Measurements from ENCODE around the gene SULT2A1. TPM values are rescaled to one million over a fixed set of nuclear protein-coding genes. Genes with fewer than 3 reads are reported as not detected.

The SULT2A1 gene
- total and polyA plus RNA-seq, 2 of the 4 experiments (the other 2 are of a cell fraction), result not detected

GRCh38 chr19:47824396-47824795 lies 61.7 kb downstream of the SULT2A1 start:
- H2AFZ ChIP-seq (replicated peaks; ENCODE audit: low read length, poor library complexity), result no peak overlapping the region
- no peak overlapping the region for H2AK9ac ChIP-seq (replicated peaks; ENCODE audit: low read depth, low read length, poor library complexity)
- BruUV-seq (replicated peaks), result no TSS peak
- H3K36me3 ChIP-seq (ENCODE audit: control insufficient read depth, insufficient read depth, low read length), result no peaks in the 10 kb centered on the region
- dilution Hi-C loops (cut with HindIII; ENCODE audit: low sequenced_read_pairs, unreplicated experiment) (no loop called here), in situ Hi-C loops (cut with MboI; ENCODE audit: low sequenced_read_pairs) (no loop called here), intact Hi-C loops (cut with micrococcal nuclease) (no loop called here)
- no peak overlapping the region for H3K23ac ChIP-seq (ENCODE audit: low read depth, low read length)
- ChIA-PET CTCF (no interaction called here), POLR2A (ENCODE audit: unreplicated experiment) (no interaction called here)
- no peak overlapping the region for H4K5ac ChIP-seq (ENCODE audit: low read depth, low read length)
- TF ChIP-seq POLR2A (IDR thresholded peaks at IDR 0.05; ENCODE audit: low read depth, low read length), result no peak
- no peak for TF ChIP-seq CHD1 (IDR thresholded peaks at IDR 0.05; ENCODE audit: low read depth, low read length)
- TF ChIP-seq SMC3 (IDR thresholded peaks at IDR 0.05; ENCODE audit: low read depth, low read length), result no peak
- TF ChIP-seq CEBPB (IDR thresholded peaks at IDR 0.05; ENCODE audit: low read depth, low read length), result no peak
- no peak for TF ChIP-seq MAZ (IDR thresholded peaks at IDR 0.05; ENCODE audit: borderline replicate concordance, low read depth, low read length)
- TF ChIP-seq RFX5 (IDR thresholded peaks at IDR 0.05; ENCODE audit: low read depth, low read length), result no peak
- TF ChIP-seq FOS (IDR thresholded peaks at IDR 0.05; ENCODE audit: low read depth, low read length), result no peak
- no peak for TF ChIP-seq MXI1 (IDR thresholded peaks at IDR 0.05; ENCODE audit: borderline replicate concordance, low read depth, low read length)
- TF ChIP-seq RAD21 (IDR thresholded peaks at IDR 0.05; ENCODE audit: low read length), result no peak
- TF ChIP-seq BHLHE40 (IDR thresholded peaks at IDR 0.05; ENCODE audit: low read depth, low read length), result no peak
- no peak for TF ChIP-seq ELK1 (IDR thresholded peaks at IDR 0.05; ENCODE audit: borderline replicate concordance, low read depth, low read length)
- TF ChIP-seq MAFK (IDR thresholded peaks at IDR 0.05; ENCODE audit: low read depth, low read length), result no peak
- TF ChIP-seq RCOR1 (IDR thresholded peaks at IDR 0.05; ENCODE audit: insufficient replicate concordance, low read length), result no peak
- TF ChIP-seq NFE2L2 (IDR thresholded peaks at IDR 0.05; ENCODE audit: low read depth, low read length), result no peak
- TF ChIP-seq CTCF (conservative IDR thresholded peaks at IDR 0.05; ENCODE audit: low read depth, low read length), result no peak
- TF ChIP-seq, protein P1, sequence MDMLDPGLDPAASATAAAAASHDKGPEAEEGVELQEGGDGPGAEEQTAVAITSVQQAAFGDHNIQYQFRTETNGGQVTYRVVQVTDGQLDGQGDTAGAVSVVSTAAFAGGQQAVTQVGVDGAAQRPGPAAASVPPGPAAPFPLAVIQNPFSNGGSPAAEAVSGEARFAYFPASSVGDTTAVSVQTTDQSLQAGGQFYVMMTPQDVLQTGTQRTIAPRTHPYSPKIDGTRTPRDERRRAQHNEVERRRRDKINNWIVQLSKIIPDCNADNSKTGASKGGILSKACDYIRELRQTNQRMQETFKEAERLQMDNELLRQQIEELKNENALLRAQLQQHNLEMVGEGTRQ (IDR thresholded peaks at IDR 0.05; ENCODE audit: low read depth, low read length), result no peak
- DNase-seq, result no peak
- no CpG with 5 or more reads among the region's 6 CpGs for WGBS, 2 experiments (ENCODE audit: extremely low coverage in 2 of 2, insufficient read length in 1 of 2)
- no peak overlapping the region for H2BK20ac ChIP-seq (ENCODE audit: low read depth, low read length)
- no peak overlapping the region for H3K18ac ChIP-seq (ENCODE audit: low read depth, low read length)
- no peak overlapping the region for H3K56ac ChIP-seq (ENCODE audit: extremely low read depth, insufficient read depth, low read length)
- peaks cover 4% of the 10 kb centered on the region for H3K9me3 ChIP-seq (ENCODE audit: control insufficient read depth, insufficient read depth, low read length)
- no peak overlapping the region for H2BK5ac ChIP-seq (ENCODE audit: low read depth, low read length, poor library complexity, severe bottlenecking)
- no peak overlapping the region for H4K91ac ChIP-seq (ENCODE audit: insufficient read depth, low read depth, low read length)
- no peak for ATAC-seq (ENCODE audit: low read depth)
- H3K4me2 ChIP-seq (ENCODE audit: low read depth, low read length), result no peak overlapping the region
- H3K9me1 ChIP-seq (ENCODE audit: insufficient read depth, low read length), result no peaks in the 10 kb centered on the region
- H3K27me3 ChIP-seq (ENCODE audit: control insufficient read depth, insufficient read depth, low read length), result peaks cover 35% of the 10 kb centered on the region
- H4K8ac ChIP-seq (ENCODE audit: low read depth in 2 of 2, low read length in 2 of 2), result no peak overlapping the region
- H3K79me1 ChIP-seq (ENCODE audit: low read depth in 1 of 2, low read length in 2 of 2), result no peaks in the 10 kb centered on the region
- H2BK120ac ChIP-seq (ENCODE audit: low read depth, low read length), result no peak overlapping the region
- H2BK15ac ChIP-seq (ENCODE audit: low read depth, low read length), result no peak overlapping the region
- no peak overlapping the region for H3K27ac ChIP-seq (ENCODE audit: insufficient read depth, low read length)
- no peaks in the 10 kb centered on the region for H4K20me1 ChIP-seq (ENCODE audit: insufficient read depth, low read length)
- no peak overlapping the region for H3K14ac ChIP-seq (replicated peaks; ENCODE audit: low read depth, low read length)
- no peaks in the 10 kb centered on the region for H3K4me1 ChIP-seq (ENCODE audit: control insufficient read depth, insufficient read depth, low read length)
- no peak overlapping the region for H3K9ac ChIP-seq (ENCODE audit: low read depth, low read length)
- no peak overlapping the region for H3K4me3 ChIP-seq (ENCODE audit: insufficient read depth, low read depth, low read length)
- H2AK5ac ChIP-seq (ENCODE audit: low read depth, low read length), result no peak overlapping the region
- H3K4ac ChIP-seq (ENCODE audit: low read depth, low read length), result no peak overlapping the region

All from IMR-90 (cell line).